Nephron progenitor cell (in vitro differentiated cells): ENCODE data around the gene ELMO1.

Experiments used
- DNase-seq: peaks from one replicate; pipeline ENCODE4 v3.0.0; 2021
- H3K27ac Mint-ChIP-seq: 2 replicates; pipeline ENCODE4 v1.8.0; 2021; ENCODE audit warnings: mild to moderate bottlenecking, moderate library complexity, mixed read lengths
- H3K27me3 Mint-ChIP-seq: 2 replicates; pipeline ENCODE4 v1.8.0; 2021; ENCODE audit warnings: mild to moderate bottlenecking, low read depth, mixed read lengths; ENCODE audit not compliant: poor library complexity
- H3K36me3 Mint-ChIP-seq: 2 replicates; pipeline ENCODE4 v1.8.0; 2021; ENCODE audit warnings: low read depth, mixed read lengths
- H3K4me1 Mint-ChIP-seq: 2 replicates; pipeline ENCODE4 v1.8.0; 2021; ENCODE audit warnings: mixed read lengths
- H3K4me3 Mint-ChIP-seq: 2 replicates; pipeline ENCODE4 v1.8.0; 2021; ENCODE audit warnings: mild to moderate bottlenecking, moderate library complexity, mixed read lengths
- H3K9me3 Mint-ChIP-seq: 2 replicates; pipeline ENCODE4 v1.8.0; 2021; ENCODE audit warnings: mild to moderate bottlenecking, moderate library complexity, mixed read lengths
- CTCF ChIP-seq: fragments of 200-600 bp; sonication (generic); IDR thresholded peaks from 2 replicates; pipeline ENCODE4 v1.5.0; 2021; ENCODE audit warnings: antibody characterized with exemption

The ELMO1 gene

GRCh38 chr7:36819639-36820038 lies 629.0 kb downstream of the ELMO1 start:
- H3K36me3 Mint-ChIP-seq: no peaks in the 10 kb centered on the region
- H3K4me1 Mint-ChIP-seq: no peaks in the 10 kb centered on the region
- H3K9me3 Mint-ChIP-seq: peaks cover 5% of the 10 kb centered on the region
- no peak overlapping the region for H3K27ac Mint-ChIP-seq
- no peak for TF ChIP-seq CTCF
- H3K27me3 Mint-ChIP-seq: no peaks in the 10 kb centered on the region
- DNase-seq: no peak
- no peak overlapping the region for H3K4me3 Mint-ChIP-seq

GRCh38 chr7:36814311-36814710 lies 634.4 kb downstream of the ELMO1 start:
- TF ChIP-seq CTCF: no peak
- Mint-ChIP-seq H3K4me3 (no peak overlapping the region), H3K27ac (no peak overlapping the region), H3K27me3 (no peaks in the 10 kb centered on the region), H3K36me3 (no peaks in the 10 kb centered on the region), H3K4me1 (no peaks in the 10 kb centered on the region), H3K9me3 (peaks cover 5% of the 10 kb centered on the region)
- no peak for DNase-seq

DNA sequence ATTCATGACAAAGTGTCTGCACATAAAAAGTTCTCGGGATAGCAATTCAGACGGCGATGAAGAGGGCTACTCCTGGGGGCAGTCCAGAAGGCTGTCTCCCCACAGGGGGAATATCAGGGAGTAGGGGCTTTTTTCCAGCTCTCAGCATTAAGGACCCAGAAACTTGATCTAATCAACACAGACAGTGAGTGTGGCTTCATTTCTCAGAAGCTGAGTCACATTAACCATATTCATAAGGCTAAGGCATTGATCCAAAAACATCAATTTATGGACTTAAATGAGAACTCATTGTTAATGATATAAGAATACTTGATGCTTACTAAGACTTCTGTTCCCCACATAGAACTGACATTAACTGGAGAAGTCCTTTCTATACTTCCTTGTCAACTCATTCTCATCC lies 636.9 kb downstream of the ELMO1 start:
- H3K36me3 Mint-ChIP-seq: no peaks in the 10 kb centered on the region
- peaks cover 3% of the 10 kb centered on the region for H3K27me3 Mint-ChIP-seq
- no peak overlapping the region for H3K27ac Mint-ChIP-seq
- no peak overlapping the region for H3K4me3 Mint-ChIP-seq
- peaks cover 6% of the 10 kb centered on the region for H3K4me1 Mint-ChIP-seq
- no peak for TF ChIP-seq CTCF
- peaks cover 5% of the 10 kb centered on the region for H3K9me3 Mint-ChIP-seq
- DNase-seq: no peak

DNA sequence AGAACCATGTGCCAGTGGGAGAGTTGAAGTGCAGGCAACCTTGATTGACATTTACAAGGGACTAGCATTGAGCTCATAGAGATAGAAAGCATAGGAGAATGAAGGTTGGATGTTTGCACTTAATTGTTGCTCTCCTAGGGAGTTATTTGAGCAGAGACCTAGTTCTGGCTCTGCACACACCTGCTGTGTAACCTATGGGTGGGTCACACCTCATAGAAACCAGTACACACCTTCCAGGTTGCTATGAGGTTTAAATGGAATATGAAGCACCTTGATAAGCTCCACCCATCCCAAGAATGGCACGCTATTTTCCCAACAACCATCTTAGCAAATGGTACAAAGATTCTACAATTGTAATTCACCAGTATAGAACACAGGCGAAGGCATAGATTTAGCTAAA lies 638.2 kb downstream of the ELMO1 start:
- no peak for DNase-seq
- no peak overlapping the region for H3K4me3 Mint-ChIP-seq
- H3K4me1 Mint-ChIP-seq: peaks cover 12% of the 10 kb centered on the region
- no peak overlapping the region for H3K27ac Mint-ChIP-seq
- H3K27me3 Mint-ChIP-seq: peaks cover 3% of the 10 kb centered on the region
- TF ChIP-seq CTCF: no peak
- peaks cover under 1% of the 10 kb centered on the region for H3K9me3 Mint-ChIP-seq
- no peaks in the 10 kb centered on the region for H3K36me3 Mint-ChIP-seq

DNA sequence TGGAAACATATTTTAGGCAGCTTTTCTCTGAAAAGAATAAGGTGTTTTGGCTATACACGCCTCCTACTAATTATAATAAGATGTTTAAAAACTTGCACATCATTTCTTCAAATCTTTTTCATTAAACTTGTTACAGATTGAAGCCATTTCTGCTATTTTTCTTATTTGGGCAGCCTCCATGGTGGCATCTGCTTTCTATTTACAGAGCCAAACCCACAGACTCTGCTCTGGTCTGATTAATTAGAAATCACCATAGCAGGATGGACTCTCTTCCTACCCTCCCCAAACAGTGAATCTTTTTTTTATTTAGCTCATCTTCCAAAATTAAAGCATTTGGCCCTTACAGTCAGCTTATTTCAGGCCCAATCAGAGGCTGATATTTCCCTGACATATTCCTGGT lies 638.6 kb downstream of the ELMO1 start:
- H3K4me1 Mint-ChIP-seq: peaks cover 12% of the 10 kb centered on the region
- no peaks in the 10 kb centered on the region for H3K9me3 Mint-ChIP-seq
- no peak for DNase-seq
- TF ChIP-seq CTCF: no peak
- H3K36me3 Mint-ChIP-seq: no peaks in the 10 kb centered on the region
- H3K27me3 Mint-ChIP-seq: peaks cover 3% of the 10 kb centered on the region
- no peak overlapping the region for H3K27ac Mint-ChIP-seq
- no peak overlapping the region for H3K4me3 Mint-ChIP-seq

- Mint-ChIP-seq H3K27me3 (peaks cover 3% of the 10 kb centered on the region), H3K4me1 (peaks cover 12% of the 10 kb centered on the region), H3K27ac (no peak overlapping the region), H3K4me3 (no peak overlapping the region), H3K9me3 (no peaks in the 10 kb centered on the region), H3K36me3 (no peaks in the 10 kb centered on the region)
- DNase-seq: no peak
- no peak for TF ChIP-seq CTCF
These were observed 639.2 kb downstream of the ELMO1 start for GRCh38 chr7:36809510-36809909.
